Measurements from ENCODE around the gene RIMKLA.

Gene RIMKLA

GRCh38 chr1:42392967-42393848 is 12.6 kb downstream of the RIMKLA start:
- no peaks in the 10 kb centered on the region for H3K4me1 ChIP-seq (ENCODE audit: insufficient read depth, low read length)
- no peaks in the 10 kb centered on the region for H3K36me3 ChIP-seq (ENCODE audit: insufficient read depth, low read length)
- H3K9ac ChIP-seq (ENCODE audit: low read depth, low read length), result no peak overlapping the region
- no peaks in the 10 kb centered on the region for H3K9me3 ChIP-seq (ENCODE audit: control insufficient read depth, insufficient read depth, low read length)

- H3K9ac ChIP-seq (ENCODE audit: low read depth, low read length), result no peak overlapping the region
- no peaks in the 10 kb centered on the region for H3K36me3 ChIP-seq (ENCODE audit: insufficient read depth, low read length)
- H3K9me3 ChIP-seq (ENCODE audit: control insufficient read depth, insufficient read depth, low read length), result no peaks in the 10 kb centered on the region
These were observed 18.9 kb downstream of the RIMKLA start for GRCh38 chr1:42399315-42400100.

GRCh38 chr1:42403880-42404400 is 23.3 kb downstream of the RIMKLA start:
- H3K9ac ChIP-seq (ENCODE audit: low read depth, low read length), result no peak overlapping the region

More at GRCh38 chr1:42399315-42400100, 18.9 kb downstream of the RIMKLA start:
- H3K4me1 ChIP-seq (ENCODE audit: insufficient read depth, low read length), result no peaks in the 10 kb centered on the region

GRCh38 chr1:42414551-42415496 is 34.2 kb downstream of the RIMKLA start:
- Histone ChIP-seq H3K9me3 (ENCODE audit: control insufficient read depth, insufficient read depth, low read length) (no peaks in the 10 kb centered on the region), H3K9ac (ENCODE audit: low read depth, low read length) (no peak overlapping the region), H3K4me1 (ENCODE audit: insufficient read depth, low read length) (peaks cover 23% of the 10 kb centered on the region), H3K36me3 (ENCODE audit: insufficient read depth, low read length) (no peaks in the 10 kb centered on the region)

More at GRCh38 chr1:42403880-42404400, 23.3 kb downstream of the RIMKLA start:
- H3K4me1 ChIP-seq (ENCODE audit: insufficient read depth, low read length), result no peaks in the 10 kb centered on the region
- H3K36me3 ChIP-seq (ENCODE audit: insufficient read depth, low read length), result no peaks in the 10 kb centered on the region
- H3K9me3 ChIP-seq (ENCODE audit: control insufficient read depth, insufficient read depth, low read length), result no peaks in the 10 kb centered on the region

GRCh38 chr1:42417166-42417565 is 36.6 kb downstream of the RIMKLA start:
- Histone ChIP-seq H3K9me3 (ENCODE audit: control insufficient read depth, insufficient read depth, low read length) (no peaks in the 10 kb centered on the region), H3K4me1 (ENCODE audit: insufficient read depth, low read length) (peaks cover 29% of the 10 kb centered on the region), H3K9ac (ENCODE audit: low read depth, low read length) (no peak overlapping the region), H3K36me3 (ENCODE audit: insufficient read depth, low read length) (no peaks in the 10 kb centered on the region)

GRCh38 chr1:42418516-42418915 is 37.9 kb downstream of the RIMKLA start:
- Histone ChIP-seq H3K36me3 (ENCODE audit: insufficient read depth, low read length) (no peaks in the 10 kb centered on the region), H3K9ac (ENCODE audit: low read depth, low read length) (no peak overlapping the region), H3K4me1 (ENCODE audit: insufficient read depth, low read length) (peaks cover 30% of the 10 kb centered on the region), H3K9me3 (ENCODE audit: control insufficient read depth, insufficient read depth, low read length) (no peaks in the 10 kb centered on the region)

GRCh38 chr1:42419126-42419821 is 38.7 kb downstream of the RIMKLA start:
- Histone ChIP-seq H3K36me3 (ENCODE audit: insufficient read depth, low read length) (no peaks in the 10 kb centered on the region), H3K9me3 (ENCODE audit: control insufficient read depth, insufficient read depth, low read length) (no peaks in the 10 kb centered on the region), H3K4me1 (ENCODE audit: insufficient read depth, low read length) (peaks cover 32% of the 10 kb centered on the region), H3K9ac (ENCODE audit: low read depth, low read length) (no peak overlapping the region)

- Histone ChIP-seq H3K4me1 (ENCODE audit: insufficient read depth, low read length) (peaks cover 32% of the 10 kb centered on the region), H3K9ac (ENCODE audit: low read depth, low read length) (no peak overlapping the region), H3K36me3 (ENCODE audit: insufficient read depth, low read length) (no peaks in the 10 kb centered on the region), H3K9me3 (ENCODE audit: control insufficient read depth, insufficient read depth, low read length) (no peaks in the 10 kb centered on the region)
These were observed 39.5 kb downstream of the RIMKLA start for GRCh38 chr1:42420121-42420520.

- Histone ChIP-seq H3K9ac (ENCODE audit: low read depth, low read length) (no peak overlapping the region), H3K4me1 (ENCODE audit: insufficient read depth, low read length) (peaks cover 32% of the 10 kb centered on the region), H3K36me3 (ENCODE audit: insufficient read depth, low read length) (no peaks in the 10 kb centered on the region), H3K9me3 (ENCODE audit: control insufficient read depth, insufficient read depth, low read length) (no peaks in the 10 kb centered on the region)
These were observed 40.5 kb downstream of the RIMKLA start for GRCh38 chr1:42420911-42421585.

GRCh38 chr1:42422737-42423136 is 42.1 kb downstream of the RIMKLA start:
- no peak overlapping the region for H3K9ac ChIP-seq (ENCODE audit: low read depth, low read length)
- H3K4me1 ChIP-seq (ENCODE audit: insufficient read depth, low read length), result peaks cover 29% of the 10 kb centered on the region
- no peaks in the 10 kb centered on the region for H3K9me3 ChIP-seq (ENCODE audit: control insufficient read depth, insufficient read depth, low read length)
- no peaks in the 10 kb centered on the region for H3K36me3 ChIP-seq (ENCODE audit: insufficient read depth, low read length)

- H3K4me1 ChIP-seq (ENCODE audit: insufficient read depth, low read length), result peaks cover 21% of the 10 kb centered on the region
- H3K36me3 ChIP-seq (ENCODE audit: insufficient read depth, low read length), result no peaks in the 10 kb centered on the region
- H3K9ac ChIP-seq (ENCODE audit: low read depth, low read length), result no peak overlapping the region
- no peaks in the 10 kb centered on the region; the same call in 1 of the 2 replicates for H3K9me3 ChIP-seq (ENCODE audit: control insufficient read depth, insufficient read depth, low read length)
These were observed 43.1 kb downstream of the RIMKLA start for GRCh38 chr1:42423681-42424080.

GRCh38 chr1:42424201-42424600 is 43.6 kb downstream of the RIMKLA start:
- H3K9me3 ChIP-seq (ENCODE audit: control insufficient read depth, insufficient read depth, low read length), result no peaks in the 10 kb centered on the region; the same call in 1 of the 2 replicates
- H3K9ac ChIP-seq (ENCODE audit: low read depth, low read length), result no peak overlapping the region
- peaks cover 16% of the 10 kb centered on the region for H3K4me1 ChIP-seq (ENCODE audit: insufficient read depth, low read length)
- H3K36me3 ChIP-seq (ENCODE audit: insufficient read depth, low read length), result no peaks in the 10 kb centered on the region

- Histone ChIP-seq H3K4me1 (ENCODE audit: insufficient read depth, low read length) (peaks cover 3% of the 10 kb centered on the region; the same call in 1 of the 2 replicates), H3K36me3 (ENCODE audit: insufficient read depth, low read length) (no peaks in the 10 kb centered on the region), H3K9me3 (ENCODE audit: control insufficient read depth, insufficient read depth, low read length) (no peaks in the 10 kb centered on the region; the same call in 1 of the 2 replicates), H3K9ac (ENCODE audit: low read depth, low read length) (no peak overlapping the region)
These were observed 46.6 kb downstream of the RIMKLA start for GRCh38 chr1:42427240-42427639.

Measured in ES-I3 (cell line).